NCI-H146 treated with DMSO at 0.1 percent for 48 hours (cell line): ENCODE results near the gene OR5B17.
"Not testable (repeated sequence)": the region's sequence is repeated elsewhere in the genome, so short reads cannot be mapped to it uniquely, and the experiment has no call there.

Source experiments
- DNase-seq: peaks from one replicate; lab custom pipeline; 2025; ENCODE audit not compliant: unreplicated experiment; lab: John Stamatoyannopoulos, UW

Gene OR5B17

DNA sequence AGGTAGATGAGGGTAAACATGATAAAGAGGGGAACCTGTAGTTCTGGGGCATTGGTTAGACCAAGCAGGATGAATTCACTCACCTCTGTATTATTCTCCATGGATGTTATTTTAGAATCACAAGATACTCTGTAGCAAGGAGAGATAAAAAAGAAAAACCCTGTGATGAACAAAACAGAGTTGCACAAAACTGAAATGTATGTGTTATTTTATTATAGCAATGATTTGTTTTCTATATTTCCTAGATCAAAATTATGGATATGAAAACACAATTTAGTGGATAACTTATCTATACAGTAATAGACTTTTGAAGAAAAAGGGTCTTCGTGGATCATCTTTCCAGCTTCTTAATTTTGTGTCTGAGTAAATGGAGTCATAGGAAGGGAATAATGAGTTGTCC, at the start of gene OR5B17:
Gene OR5B17, minus strand, starts transcription at position 101 of the 400 bp plus-strand sequence. Its CDS starts 0 bp downstream, at position 101.
- DNase-seq = no peak

- no peak for DNase-seq
Measured at GRCh38 chr11:58406774-58407173, 47.9 kb upstream of the OR5B17 start, which contains the start of gene OR5B3. Gene OR5B3 (minus strand): TSS chr11:58406874. CDS start chr11:58403409, 3,465 bp downstream.

DNA sequence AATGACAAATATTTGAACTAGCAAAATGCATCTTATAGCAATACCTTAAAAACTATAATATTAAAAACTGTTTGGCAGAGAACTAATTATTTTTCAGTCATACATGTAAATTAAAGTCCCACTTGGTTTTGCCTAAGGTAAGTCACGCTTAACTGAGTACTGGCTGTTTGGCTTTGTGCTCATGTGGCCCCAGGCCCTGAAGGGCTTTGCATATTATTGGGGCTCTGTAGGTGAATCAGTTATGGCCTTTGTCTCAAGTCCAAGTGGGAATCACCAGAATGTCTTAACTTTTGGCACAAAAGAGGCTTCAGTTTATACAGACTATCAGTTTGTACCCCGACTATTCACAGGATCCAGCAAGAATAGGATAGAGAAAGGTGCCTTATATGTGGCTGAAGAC, 40.8 kb upstream of the OR5B17 start:
- not testable (repeated sequence) for DNase-seq

DNA sequence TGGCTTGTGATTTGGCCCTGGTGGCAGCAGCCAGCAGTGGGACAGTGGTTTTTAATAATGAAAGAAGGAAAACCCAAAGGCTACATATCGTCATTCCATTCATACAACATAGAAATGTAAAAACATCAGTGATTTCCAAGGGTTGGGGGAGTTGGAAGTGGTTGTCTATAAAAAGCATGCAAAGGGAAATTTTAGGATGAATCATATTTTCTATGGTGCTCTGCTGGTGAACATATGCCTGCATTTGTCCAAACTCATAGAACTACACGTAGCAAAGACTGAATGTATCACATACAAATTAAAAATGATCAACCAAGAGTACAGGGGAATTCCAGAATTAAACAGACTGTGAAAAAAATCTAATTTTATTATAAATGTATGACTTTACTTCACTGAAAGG, 36.7 kb upstream of the OR5B17 start:
- DNase-seq = no peak

DNA sequence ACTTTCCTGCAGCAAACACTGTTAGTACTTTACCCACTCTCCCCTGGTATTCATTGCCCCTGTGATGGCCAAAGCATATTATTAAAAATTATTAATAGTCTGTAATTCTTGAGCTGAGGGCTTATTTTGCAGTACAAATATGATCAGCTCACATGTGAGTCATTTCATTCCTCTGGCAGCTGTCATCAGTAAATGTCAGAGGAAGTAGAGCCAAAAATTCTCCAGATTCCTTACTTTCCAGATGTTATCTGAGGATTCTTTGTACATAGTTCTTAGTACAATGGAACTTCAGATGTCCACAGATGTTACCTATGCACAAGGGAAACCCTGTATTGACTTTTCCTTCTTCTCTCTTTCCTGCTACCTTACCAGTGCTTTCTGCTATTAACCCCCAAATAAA, 35.3 kb upstream of the OR5B17 start:
- DNase-seq = no peak

DNA sequence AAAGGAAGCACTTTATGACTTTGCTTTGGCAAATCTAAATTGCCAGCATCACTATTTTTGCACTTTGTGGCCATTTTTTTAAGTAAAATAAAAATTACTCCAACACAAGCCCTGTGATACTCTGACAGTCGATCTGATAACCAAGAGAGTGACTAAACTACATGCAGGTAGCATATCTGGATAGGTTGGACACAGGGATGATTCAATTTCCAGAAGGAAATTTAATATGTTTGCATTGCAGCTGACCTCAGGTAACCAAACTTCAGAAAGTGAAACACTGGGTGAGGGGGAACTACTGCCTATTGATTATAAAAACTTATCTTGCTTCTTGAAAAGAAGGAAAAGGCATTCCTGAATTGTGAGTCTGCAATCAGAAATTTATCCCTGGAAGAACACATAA, 33.9 kb upstream of the OR5B17 start:
- no peak for DNase-seq

GRCh38 chr11:58391879-58392278, 33.0 kb upstream of the OR5B17 start:
- DNase-seq = no peak

DNA sequence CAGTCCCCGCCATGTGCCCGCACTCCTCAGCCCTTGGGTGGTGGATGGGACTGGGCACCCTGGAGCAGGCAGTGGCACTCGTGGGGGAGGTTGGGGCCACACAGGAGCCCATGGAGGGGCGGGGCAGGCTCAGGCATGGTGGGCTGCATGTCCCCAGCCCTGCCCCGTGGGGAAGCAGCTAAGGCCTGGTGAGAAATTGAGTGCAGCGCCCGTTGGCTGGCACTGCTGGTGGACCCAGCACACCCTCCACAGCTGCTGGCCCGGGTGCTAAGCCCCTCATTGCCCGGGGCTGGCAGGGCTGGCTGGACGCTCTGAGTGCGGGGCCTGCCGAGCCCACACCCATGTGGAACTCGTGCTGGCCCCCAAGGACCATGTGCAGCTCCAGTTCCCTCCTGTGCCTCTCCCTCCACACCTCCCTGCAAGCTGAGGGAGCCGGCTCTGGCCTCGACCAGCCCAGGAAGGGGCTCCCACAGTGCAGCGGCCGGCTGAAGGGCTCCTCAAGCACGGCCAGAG, 31.7 kb upstream of the OR5B17 start:
- no peak for DNase-seq

GRCh38 chr11:58354727-58355126, 4.1 kb downstream of the OR5B17 start:
- no peak for DNase-seq

- no peak for DNase-seq
Measured at GRCh38 chr11:58345204-58345603, 13.7 kb downstream of the OR5B17 start.

DNA sequence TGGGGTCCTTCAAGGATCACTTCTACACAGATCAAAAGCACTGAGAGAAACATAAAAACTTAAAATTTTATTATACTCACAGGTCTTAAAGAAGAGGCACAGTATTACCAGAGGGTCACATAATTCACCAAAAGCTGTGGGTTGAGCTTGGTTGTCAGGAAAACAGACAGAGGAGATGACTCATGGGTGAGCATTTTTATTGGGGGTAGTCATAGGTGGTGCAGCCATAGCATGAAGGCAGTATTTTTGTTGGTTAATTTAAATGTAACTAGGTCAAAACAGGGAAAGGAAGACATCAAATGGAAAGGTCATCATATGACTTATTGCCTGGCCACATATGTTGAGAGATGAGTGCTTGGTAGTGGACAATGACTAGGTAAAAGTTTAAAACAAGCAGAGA, 24.2 kb downstream of the OR5B17 start:
- DNase-seq = no peak

- DNase-seq = no peak
Measured at GRCh38 chr11:58330861-58331260, 28.0 kb downstream of the OR5B17 start.

DNA sequence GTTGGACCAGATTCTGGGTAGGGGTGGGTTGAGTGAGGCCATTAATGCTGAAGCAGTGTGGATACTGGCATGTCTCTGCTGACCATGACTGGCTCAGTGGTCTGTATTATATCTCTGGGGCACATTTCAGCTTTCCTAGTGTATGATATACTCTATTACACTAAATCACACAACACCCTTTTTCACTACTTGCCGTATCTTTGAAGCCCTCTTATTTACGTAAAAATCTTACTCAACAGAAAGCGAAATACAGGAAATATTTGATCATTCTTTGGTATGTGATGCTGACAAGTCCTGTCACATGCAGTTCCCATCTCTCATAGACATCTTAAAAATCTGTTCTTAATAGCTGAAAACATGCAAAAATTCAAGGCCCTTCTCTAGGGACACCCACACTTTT, 40.3 kb downstream of the OR5B17 start:
- no peak for DNase-seq

DNA sequence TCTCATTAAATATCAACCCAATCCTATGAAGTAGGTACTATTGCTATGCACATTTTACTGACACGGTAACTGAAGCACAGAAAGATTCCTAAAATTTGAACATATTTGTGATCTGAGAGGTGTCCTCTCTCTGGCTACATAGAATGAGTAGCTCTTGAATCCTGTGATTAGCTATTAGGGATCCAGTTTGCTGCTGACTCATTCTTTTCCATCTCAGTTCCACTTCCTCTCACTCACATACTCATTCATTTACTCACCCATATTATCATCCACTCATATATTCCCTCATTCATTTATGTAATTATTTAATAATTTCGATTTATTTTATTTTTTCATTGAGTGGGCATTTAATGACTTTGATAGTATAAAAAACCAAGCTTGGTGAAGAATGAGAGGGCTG, 42.7 kb downstream of the OR5B17 start:
- DNase-seq = no peak
